Measurements from ENCODE around the gene GTPBP8.

- no peak for TF ChIP-seq CTCF (conservative IDR thresholded peaks at IDR 0.05 in 1 of 2, IDR thresholded peaks at IDR 0.05 in 1 of 2; ENCODE audit: extremely low read depth in 1 of 2, insufficient read depth in 1 of 2, low read depth in 1 of 2, low read length in 2 of 2)
- no peak for TF ChIP-seq EZH2 (IDR thresholded peaks at IDR 0.05; ENCODE audit: borderline replicate concordance, low read length)
Measured at GRCh38 chr3:112995800-112996199, 5.0 kb downstream of the GTPBP8 start.
